Activated naive CD4-positive, alpha-beta T cell treated with Interleukin-2 at 50 U/mL for 16 hours (primary cell): Measurements from ENCODE around the gene TMEM132D.

Experiments
- DNase-seq: peaks from one replicate; pipeline ENCODE4 v3.0.0-alpha.2; 2020

TMEM132D gene

DNA sequence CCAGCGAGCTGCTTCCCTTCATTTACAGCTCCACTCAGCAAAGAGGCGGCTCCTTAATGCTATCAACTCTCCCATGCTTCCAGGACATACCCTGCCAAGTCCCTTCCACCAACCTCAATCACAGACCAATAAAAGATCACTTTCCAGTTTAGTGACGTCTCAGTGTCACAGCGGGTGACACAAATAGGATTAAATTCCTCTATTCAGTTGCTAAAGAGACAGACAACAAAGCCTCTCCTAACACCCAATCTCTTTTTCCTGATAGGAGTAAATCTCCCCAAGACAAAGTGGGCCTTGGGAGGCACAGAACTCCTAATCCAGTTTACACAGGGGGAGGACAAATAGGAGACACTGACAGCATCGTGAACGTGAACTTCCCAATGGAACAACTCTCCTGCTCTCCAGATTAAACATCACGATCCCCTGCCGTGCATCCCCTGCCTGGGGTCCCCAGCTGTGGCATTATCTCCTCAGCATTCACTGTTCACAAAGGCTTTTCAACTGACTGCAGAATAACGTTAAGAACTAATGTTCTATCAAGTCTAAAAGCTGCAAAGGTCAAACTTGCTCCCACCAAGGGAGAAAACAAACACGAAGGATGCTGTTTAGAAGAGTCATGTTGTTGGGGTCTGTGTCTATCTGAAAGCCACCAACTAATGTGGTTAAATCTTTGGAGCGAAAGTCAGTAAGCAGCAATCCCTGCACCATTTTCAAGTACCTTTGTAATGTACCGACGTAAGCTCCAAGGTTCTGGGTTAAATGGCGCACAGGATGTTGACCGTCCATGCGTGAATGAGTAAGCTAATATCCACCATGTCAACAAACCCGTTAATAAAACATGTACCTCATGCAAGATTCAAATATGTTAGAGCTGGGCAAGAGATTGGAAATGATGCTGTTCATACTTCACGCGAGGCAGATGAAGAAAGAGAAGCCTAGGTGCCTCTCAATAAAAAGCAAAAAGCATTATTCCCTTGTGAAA lies 31.5 kb downstream of the TMEM132D start:
- no peak for DNase-seq

DNA sequence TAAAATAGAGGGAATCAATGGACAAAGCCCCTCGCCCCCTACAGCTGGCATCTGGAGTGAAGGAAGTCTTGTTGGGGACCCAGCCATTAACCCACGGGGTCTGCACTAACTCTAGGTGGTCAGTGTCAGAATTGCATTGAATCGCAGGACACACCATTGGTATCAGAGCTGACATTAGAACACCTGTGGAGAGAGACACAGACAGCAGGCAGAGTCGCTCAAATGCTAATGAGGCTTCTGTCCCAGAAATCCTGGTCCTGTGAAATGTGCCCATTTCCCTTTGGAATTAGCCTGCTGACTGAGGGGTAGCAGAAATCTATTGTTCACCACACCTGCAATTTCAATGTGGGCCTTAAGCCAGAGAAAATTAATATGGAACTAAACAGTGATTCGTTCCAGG lies 33.0 kb downstream of the TMEM132D start:
- no peak for DNase-seq

DNA sequence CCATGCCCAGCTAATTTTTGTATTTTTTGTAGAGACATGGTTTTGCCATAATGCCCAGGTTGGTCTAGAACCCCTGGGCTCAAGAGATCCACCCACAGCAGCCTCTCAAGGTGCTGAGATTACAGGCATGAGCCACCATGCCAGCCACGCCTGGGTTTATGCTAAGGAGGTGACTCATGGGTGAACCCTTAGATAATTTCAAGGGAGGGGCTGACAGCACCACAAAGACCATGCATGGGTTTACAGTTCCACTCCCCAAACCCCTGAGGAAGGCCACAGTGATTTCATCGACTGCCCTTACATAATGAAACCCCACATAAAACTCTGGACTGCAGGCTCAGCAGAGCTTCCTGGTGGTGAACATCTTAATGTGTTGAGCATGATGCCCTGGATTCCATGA lies 33.7 kb downstream of the TMEM132D start:
- no peak for DNase-seq

DNA sequence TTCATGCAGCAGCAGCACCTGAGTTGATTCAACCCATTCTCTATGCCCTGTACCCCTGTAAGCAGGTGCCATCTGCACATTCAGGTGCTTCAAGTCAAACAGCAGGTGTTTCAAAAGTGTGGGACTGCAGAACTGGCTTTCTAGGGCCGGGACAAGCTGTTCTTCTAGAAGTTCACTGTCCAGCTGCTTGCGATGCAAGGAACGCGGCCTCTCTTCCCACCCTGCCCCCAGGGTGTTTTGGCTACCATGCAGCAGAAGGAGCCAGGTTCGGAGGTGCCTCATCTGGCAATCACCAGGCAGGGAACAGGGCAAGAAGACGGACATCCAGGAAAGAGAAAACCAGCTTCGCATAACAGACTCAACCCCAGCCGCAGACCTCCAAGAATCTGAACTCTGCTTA lies 35.2 kb downstream of the TMEM132D start:
- no peak for DNase-seq

DNA sequence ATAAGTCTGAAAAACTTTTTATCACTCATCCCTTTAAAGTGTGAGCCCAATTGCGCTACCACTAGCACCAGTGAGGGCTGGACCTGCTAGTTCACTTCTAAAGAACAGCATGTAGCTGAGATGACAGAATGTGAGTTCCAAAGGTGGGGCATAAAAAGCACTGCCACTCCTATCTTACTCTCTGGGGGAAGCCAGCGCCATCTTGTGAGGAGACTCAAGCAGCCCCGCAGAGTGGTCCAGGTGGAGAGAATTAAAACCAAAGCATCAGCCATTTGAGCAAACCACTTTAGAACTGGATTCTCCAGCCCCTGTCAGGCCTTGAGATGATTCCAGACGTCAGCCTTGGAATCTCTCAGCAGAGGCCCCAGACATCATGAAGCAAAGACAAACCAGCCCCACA lies 39.9 kb downstream of the TMEM132D start:
- DNase-seq: no peak

DNA sequence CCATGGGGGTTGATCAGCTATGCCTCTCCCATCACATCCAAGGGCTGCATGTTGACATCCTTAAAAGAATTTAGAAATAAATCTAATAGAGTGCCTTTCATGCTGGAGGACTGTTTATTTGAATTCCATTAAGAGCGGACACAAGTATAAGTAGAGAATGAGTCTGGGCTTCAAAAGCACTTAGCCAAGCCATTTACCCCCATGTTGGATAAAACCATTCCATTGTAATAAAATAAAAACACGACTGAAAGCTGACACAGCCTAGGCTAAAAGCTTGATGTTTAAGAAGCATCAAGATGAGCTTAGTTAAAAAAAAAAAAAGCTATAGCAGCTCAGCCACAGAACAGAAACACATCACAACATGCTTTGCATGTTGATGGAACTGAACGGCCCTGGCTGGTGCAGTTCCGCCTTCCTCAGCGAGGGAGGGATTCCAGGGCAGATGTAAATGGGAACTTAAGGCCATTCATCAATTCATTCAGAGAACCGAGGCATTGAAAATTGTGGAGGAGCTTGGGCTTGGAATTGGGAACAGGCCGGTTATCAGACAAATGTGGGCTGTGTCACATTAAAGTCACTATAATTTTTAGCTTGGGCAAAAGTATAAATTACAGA lies 41.2 kb downstream of the TMEM132D start:
- DNase-seq: no peak

DNA sequence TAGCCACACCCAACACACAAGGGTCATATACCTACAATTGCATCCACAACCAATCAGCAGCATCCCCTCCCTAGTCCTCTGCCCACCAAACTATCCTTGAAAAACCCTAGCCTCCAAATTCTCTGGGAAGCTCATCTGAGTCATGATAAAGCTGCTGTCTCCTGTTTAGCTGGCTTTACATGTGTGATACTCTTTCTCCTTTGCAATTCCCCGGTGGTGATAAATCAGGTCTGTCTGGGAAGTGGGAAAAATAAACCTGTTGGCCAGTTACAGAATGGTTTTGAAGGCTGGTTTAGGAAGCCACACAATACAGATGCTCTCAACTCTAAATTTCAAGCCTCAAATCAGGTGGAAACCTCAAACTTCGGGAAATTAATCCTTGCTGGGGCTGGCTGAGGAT lies 41.9 kb downstream of the TMEM132D start:
- DNase-seq: no peak

DNA sequence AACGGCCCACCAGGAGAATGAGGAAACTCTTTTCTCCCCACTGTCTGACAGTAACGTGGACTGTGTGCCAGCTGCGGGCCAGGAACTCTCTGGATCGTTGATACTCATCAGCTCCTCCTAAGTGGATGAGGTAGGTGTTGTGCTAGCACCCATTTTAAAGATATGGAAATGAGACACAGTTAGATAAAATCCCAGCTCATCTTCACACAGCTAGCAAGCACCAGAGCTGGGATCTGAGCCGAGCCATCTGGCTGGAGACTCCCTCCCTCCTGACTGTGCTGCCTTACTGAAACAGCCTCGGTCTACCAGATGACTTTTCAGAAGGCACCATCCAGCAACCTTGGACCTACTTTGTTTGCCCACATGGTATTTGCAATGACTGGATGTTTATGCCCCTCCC lies 49.2 kb downstream of the TMEM132D start:
- no peak for DNase-seq

DNA sequence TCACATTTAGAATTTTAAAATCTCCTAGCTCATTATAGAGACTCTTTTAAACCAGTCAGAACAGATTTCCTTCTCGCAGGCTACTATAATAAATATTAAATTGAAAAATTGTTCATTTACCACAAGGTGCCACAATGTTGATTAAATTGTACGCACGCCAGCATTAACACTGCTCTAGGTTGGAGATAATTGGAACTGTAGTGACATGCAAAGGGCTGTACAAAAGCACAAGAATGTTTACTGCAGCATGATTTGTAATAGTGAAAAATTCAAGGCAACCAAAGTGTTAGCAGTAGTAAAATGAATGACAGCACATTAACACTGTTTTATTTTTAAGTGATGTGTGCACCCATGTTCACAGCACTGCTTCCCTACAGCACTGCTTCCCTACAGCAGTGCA lies 52.5 kb downstream of the TMEM132D start:
- DNase-seq: no peak

DNA sequence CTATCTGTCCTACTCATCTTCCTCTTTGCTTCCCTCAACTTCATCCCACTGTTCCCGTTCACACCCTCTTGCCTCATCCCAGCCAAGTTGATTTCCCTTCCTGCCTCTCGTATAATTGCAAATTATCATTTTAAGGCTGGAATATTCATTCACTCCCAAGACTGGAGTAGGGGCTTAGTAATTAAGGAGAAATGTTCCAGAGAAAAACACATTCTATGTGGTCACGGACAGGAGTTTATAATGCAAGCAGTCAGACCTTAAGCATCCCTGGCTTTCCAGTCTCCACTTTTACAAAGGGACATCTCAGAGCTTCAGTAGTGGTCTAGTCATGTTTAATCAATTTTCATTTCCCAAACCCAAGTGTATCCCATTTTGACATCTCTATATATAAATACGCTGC lies 54.9 kb downstream of the TMEM132D start:
- no peak for DNase-seq

DNA sequence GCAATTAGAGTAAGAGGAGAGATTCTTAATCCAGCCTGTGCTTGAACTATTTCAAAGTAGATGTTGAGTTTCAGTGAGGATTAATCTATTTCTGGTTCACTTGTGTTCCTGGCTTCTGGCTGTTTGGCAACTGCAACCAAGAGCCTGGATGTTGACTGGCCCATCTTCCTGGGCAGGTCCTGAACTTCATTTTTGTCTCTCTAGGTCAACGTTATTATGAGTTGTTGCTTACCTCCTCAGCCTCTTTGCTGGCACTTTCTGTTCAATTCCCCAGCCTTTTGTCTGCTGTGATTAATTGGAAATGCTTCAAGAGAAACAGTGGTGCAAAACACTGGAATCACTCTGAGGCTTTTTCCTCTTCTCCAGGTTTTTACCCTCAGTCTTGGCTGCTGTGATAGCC lies 56.8 kb downstream of the TMEM132D start:
- DNase-seq: no peak

DNA sequence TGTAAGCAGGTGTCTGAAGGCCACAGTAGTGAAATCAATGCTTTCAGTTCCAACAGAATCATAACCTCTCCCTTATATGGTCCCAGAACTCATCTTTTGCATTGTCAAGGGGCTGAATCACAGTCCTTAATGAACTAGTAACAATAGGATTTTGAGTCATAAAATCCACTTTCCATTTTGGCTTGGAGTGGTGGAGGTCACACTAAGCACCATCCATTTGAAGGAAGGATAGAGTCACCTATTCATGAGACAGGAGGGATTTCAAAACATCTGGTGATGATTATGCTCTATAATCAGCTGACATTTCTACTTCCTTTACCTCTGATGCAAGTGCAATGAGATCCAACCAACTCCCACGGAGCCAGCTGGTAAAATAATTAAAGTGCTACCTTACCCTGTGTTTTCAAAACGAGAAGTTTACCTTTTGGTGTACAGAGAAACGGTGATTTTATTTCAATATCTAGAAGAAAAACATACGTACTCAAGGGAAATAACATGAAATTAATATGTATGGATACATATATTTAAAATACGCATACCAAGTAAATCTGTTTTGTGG lies 59.1 kb downstream of the TMEM132D start:
- no peak for DNase-seq

DNA sequence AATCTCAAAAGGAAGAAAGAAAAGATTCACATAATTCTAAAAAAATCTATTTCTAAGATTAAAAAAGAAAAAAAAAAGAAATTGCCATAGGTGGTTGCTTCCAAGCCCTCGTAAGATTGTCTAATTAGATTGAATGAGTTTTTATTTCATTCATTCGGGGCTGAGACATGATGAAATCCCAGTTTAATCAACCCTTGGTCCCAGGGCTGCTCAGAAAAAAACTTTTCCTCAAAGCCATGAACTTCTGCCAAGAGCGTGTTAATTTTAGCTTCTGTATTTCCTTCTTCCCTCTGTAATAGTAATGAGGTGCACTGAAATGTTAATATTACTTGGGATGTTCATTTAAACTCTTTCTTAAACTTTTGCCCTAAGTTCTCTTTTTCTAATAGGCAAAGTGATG lies 62.6 kb downstream of the TMEM132D start:
- no peak for DNase-seq

DNA sequence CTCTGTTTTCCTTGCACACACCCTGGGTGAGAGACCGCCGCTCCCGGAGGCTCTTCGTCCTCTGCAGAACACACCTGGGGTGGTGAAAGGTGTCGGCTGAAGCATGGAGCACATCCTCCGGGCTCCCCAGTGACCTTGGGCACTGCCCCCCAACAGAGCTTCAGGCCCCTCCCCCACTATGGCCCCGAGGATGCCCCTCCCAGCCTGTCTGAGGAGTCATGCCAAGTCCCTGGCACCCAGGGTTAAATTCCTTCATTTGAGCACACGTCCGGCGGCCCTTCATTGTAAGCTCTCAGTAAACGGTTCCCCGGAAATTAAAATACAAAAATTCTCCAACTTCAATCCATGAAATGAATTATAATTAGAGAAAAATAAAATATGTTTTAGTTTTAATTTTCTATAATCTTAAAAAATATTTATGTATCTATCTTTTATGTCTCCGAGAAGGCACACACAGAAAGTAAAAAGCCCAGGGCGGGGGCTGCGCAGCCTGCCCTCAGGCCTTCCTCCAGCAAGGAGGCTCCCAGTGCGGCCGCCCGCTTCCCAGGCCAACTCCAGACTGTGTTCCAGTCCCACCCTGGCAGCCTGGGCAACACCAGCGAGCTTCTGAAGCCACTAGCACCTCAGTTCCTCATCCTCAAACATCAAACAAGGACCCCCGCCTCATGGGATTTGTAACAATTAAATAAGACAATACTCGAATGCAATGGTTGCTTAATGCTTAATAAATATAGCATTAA lies 63.5 kb downstream of the TMEM132D start:
- DNase-seq: no peak

DNA sequence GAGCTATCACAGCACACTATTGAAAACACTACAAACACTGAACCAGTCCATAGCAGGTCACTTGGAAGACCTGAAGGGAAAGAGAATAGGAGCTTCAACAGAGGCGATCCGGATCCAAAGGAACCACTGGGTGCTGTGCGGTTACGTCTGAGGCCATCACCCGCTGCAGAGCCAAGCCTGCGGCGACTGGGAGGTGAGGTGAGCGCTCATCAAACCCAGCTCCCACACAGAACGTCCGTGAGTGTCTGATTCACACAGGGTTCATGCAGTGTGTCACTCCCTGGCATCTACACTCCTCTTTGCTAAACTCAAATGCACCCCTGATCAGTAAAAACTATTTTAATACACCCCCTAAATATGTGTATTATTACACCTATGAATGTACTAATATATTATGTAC lies 64.1 kb downstream of the TMEM132D start:
- DNase-seq: no peak

DNA sequence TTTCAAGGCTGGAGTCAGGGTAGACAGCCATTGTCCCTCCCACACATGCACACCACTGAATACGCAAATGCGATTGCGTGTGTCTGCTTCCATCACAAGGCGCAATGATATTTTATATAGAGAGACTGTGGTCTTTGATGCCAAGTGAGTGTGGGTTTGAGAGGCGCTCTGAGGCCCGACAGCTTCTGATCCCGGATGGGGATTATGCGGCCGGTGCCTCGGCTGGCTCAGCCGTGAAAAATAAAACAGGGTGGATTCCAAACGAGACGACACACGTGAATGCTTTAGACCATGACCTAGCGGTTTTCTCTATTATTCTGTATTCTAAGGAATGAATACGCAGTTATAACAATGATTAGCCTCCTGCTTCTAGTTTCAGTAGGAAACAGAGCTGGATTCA lies 72.5 kb downstream of the TMEM132D start:
- no peak for DNase-seq

DNA sequence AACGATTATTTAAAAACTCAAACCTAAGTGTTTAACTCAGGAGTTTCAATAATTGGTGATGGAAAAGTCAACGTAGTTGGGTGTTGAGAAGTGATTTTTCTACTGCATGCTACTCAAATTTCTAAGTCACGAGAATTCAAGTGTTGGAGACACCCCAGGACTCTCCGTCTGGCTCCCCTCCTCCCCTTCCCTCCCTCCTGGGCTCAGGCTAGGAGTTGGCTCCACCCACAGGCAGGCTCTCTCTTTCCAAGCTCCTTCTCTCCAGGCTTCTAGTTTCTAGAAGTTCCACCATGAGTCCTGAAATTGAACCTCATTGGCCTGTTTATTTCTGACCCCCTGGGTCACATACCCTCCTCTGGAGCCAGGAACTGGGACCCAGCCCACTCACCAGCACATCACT lies 73.0 kb downstream of the TMEM132D start:
- DNase-seq: no peak

DNA sequence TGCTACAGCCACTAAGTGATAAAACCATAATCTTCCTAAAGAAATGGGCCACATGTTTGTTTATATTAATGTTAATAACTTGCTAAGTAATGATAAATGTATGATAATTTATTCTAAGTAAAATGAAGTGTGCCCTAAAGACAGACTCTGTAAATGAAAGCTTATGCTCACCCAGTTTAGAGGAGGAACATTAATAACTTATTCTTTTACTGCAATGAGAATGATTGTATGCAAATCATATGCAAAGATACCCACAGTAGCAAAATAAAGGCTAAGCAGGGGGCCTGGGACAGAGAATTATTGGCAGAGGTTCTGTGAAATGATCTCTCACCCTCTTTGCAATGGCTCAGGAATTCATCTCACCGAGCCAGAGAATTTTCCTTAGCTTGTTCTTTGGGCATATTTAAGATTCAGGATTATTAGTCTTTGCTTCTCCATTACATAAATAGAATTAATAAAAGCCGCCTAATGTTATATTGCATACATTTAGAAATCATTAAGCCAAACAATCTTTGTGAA lies 75.9 kb downstream of the TMEM132D start:
- no peak for DNase-seq

DNA sequence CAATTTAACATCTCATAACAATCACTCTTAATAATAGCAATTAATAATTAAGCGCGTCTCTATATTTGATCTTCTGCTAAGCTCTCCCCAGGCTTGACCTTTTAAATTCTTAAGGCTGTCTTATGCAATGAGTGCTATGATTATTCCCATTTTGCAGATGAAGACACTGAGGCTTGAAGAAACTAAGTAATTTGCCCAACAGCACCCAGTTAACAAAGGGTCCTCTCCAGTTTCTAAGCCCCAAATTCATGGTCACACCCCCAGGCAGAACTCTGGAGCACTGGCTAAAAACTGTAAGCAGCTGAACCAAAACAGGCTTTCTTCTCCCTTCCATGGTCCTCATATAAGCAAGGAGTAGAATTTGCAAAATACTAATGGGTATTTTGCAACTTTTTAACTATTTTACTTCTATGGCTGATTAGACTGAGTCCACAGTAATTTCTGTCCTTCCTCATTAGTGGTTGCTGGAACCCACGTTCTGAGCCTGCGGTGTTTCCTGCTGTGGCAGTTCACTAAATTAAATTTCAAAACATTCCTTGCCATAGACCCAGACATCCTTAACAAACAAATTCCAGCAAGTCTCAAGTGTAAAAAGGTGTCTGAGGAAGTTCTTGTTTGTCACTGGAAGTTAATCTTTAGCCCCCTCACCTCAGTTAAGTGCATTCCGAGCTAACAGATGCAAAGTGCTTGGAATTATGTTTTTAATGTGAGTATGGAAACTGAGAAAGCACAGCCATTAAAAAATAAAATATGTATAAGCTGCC lies 76.5 kb downstream of the TMEM132D start:
- DNase-seq: no peak

DNA sequence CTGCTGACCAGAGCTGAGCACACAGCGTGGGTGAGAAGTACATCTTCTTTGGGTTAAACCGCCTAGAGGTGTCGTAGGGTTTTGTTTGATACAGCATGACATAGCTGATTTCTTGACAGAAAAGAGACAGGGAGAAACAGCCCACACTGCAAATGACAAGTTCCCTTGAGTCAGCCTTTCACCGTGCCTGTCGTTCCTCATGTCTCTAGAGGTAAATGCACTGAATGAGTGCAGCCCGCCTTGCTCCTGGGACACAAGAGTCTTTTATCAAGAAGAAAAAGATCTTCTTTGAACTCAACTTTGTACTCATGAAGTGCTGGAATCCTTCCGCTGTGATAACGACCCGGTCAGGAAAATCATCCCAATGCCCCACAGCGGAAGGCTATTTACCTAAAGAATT lies 77.6 kb downstream of the TMEM132D start:
- DNase-seq: no peak

DNA sequence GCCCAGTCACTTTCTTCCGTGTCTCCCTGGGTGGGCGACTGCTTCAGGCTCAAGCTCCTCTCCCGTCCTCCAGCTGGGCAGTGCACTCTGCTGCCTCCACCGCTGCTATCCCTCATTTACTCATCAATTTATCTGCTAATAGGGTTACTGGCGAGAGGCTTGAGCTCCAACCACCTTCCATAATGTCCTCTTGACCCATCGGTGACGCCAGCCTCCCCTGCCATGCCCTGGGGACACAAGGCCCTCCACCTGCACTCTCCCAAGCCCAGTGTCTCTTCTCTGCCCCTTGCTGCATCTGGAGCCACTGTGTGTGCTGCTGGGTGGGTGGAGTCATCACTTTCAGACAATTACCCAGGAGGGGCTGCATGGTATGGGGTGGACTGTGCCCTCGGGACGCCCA lies 78.5 kb downstream of the TMEM132D start:
- DNase-seq: no peak

DNA sequence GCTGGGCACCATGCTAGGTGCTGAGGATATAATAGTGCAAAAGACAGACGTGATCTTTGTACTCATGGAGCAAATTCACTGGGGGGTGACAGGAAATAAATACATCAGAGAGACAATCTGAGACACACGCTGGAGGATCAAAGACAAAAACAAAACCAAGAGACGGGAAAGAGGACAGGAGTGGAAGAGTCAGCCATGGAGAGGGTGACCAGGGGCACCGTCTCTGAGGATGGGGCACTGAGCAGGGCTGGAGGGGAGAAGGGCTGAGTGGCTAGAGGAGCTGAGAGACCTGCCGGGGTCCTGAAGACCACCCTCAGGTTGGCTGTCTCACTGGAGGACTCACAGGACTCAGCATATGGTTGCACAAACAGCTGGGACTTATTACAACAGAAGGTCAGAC lies 81.9 kb downstream of the TMEM132D start:
- no peak for DNase-seq
